GM23338 (cell line): Measurements from ENCODE around the gene THRA. TPM values are rescaled to one million over a fixed set of nuclear protein-coding genes. Genes with fewer than 3 reads are reported as not detected.

Source experiments
- ATAC-seq: fragments of 200-7000 bp; cut with Tn5 transposase; 3 replicates; pipeline ENCODE4 v1.9.1; 2020
- DNase-seq: peaks from one replicate; pipeline ENCODE4 v3.0.0-alpha.2; 2015; ENCODE audit warnings: low spot score
- H2AFZ ChIP-seq: fragments of 200-600 bp; sonication (generic); 2 replicates; pipeline ENCODE4 v1.8.0; 2016; ENCODE audit warnings: antibody characterized with exemption, mild to moderate bottlenecking, moderate library complexity
- H3F3A ChIP-seq: fragments of 200-600 bp; sonication (generic); replicated peaks from 2 replicates; pipeline ENCODE4 v1.8.0; 2017; ENCODE audit warnings: antibody characterized with exemption, mixed run types, low read depth
- H3K27ac ChIP-seq: fragments of 200-600 bp; sonication (generic); 2 replicates; pipeline ENCODE4 v1.6.1; 2016; ENCODE audit warnings: low read depth
- H3K27me3 ChIP-seq: fragments of 200-600 bp; sonication (generic); 2 replicates; pipeline ENCODE4 v1.8.0; 2016; ENCODE audit warnings: mild to moderate bottlenecking, mixed run types, moderate library complexity; ENCODE audit not compliant: insufficient read depth
- H3K36me3 ChIP-seq: fragments of 200-600 bp; sonication (generic); 2 replicates; pipeline ENCODE4 v1.8.0; 2016; ENCODE audit warnings: mild to moderate bottlenecking; ENCODE audit not compliant: insufficient read depth
- H3K4me1 ChIP-seq: fragments of 200-600 bp; sonication (generic); 2 replicates; pipeline ENCODE4 v1.8.0; 2016; ENCODE audit warnings: mild to moderate bottlenecking, moderate library complexity; ENCODE audit not compliant: insufficient read depth
- H3K4me2 ChIP-seq: fragments of 200-600 bp; sonication (generic); 2 replicates; pipeline ENCODE4 v1.7.1; 2017; ENCODE audit warnings: mixed run types
- H3K4me3 ChIP-seq: fragments of 200-600 bp; sonication (generic); 2 replicates; pipeline ENCODE4 v1.6.1; 2016; ENCODE audit warnings: mixed run types
- H3K79me2 ChIP-seq: fragments of 200-600 bp; sonication (generic); replicated peaks from 2 replicates; pipeline ENCODE4 v1.8.0; 2017; ENCODE audit warnings: mild to moderate bottlenecking; ENCODE audit not compliant: insufficient read depth
- H3K9me2 ChIP-seq: fragments of 200-600 bp; sonication (generic); 2 replicates; pipeline ENCODE4 v1.8.0; 2017; ENCODE audit not compliant: insufficient read depth
- H4K20me1 ChIP-seq: fragments of 200-600 bp; sonication (generic); replicated peaks from 2 replicates; pipeline ENCODE4 v1.8.0; 2017; ENCODE audit warnings: mild to moderate bottlenecking; ENCODE audit not compliant: insufficient read depth
- H3K27ac Mint-ChIP-seq: 2 replicates; pipeline ENCODE4 v1.8.0; 2020; ENCODE audit warnings: inconsistent platforms, mild to moderate bottlenecking, moderate library complexity, mixed read lengths
- H3K27me3 Mint-ChIP-seq: 3 replicates; pipeline ENCODE4 v1.8.0; 2022; ENCODE audit warnings: low read depth, mild to moderate bottlenecking, moderate library complexity, mixed read lengths, inconsistent platforms; ENCODE audit not compliant: insufficient read depth, poor library complexity
- H3K36me3 Mint-ChIP-seq: 3 replicates; pipeline ENCODE4 v1.8.0; 2021; ENCODE audit warnings: low read depth, mild to moderate bottlenecking, inconsistent platforms, moderate library complexity, mixed read lengths
- H3K4me1 Mint-ChIP-seq: 3 replicates; pipeline ENCODE4 v1.8.0; 2020; ENCODE audit warnings: mild to moderate bottlenecking, inconsistent platforms, mixed read lengths
- H3K4me3 Mint-ChIP-seq: 3 replicates; pipeline ENCODE4 v1.8.0; 2021; ENCODE audit warnings: moderate library complexity, mild to moderate bottlenecking, inconsistent platforms, mixed read lengths
- H3K9me3 Mint-ChIP-seq: 3 replicates; pipeline ENCODE4 v1.8.0; 2020; ENCODE audit warnings: moderate library complexity, mild to moderate bottlenecking, inconsistent platforms, mixed read lengths
- EZH2phosphoT487 ChIP-seq: fragments of 200-600 bp; sonication (generic); IDR thresholded peaks from one replicate; pipeline ENCODE4 v1.8.1; 2018; ENCODE audit warnings: antibody characterized with exemption; ENCODE audit not compliant: unreplicated experiment
- POLR2AphosphoS5 ChIP-seq: IDR thresholded peaks from 2 replicates; pipeline ENCODE4 v1.6.1; 2016; ENCODE audit warnings: antibody characterized with exemption, low read depth
- STAT1 ChIP-seq: IDR thresholded peaks from one replicate; pipeline ENCODE4 v1.6.1; 2016; ENCODE audit warnings: antibody characterized with exemption; ENCODE audit not compliant: unreplicated experiment
- ZNF114 ChIP-seq: fragments of 250-450 bp; sonication (Bioruptor Pico); IDR thresholded peaks from 2 replicates; pipeline ENCODE4 v1.5.0; 2020; ENCODE audit warnings: mild to moderate bottlenecking, moderate library complexity
- ZNF331 ChIP-seq: fragments of 250-450 bp; sonication (Bioruptor Pico); IDR thresholded peaks from 2 replicates; pipeline ENCODE4 v1.5.0; 2020; ENCODE audit warnings: low read depth, mild to moderate bottlenecking, moderate library complexity
- polyA plus RNA-seq: library from polyadenylated mRNA; unstranded; fragments of >200 nt; fragmentation: Nextera tagmentation; extraction: Ambion mirVana; gene quantifications from 2 replicates; pipeline ENCODE4 v1.2.1, GENCODE V29; 2016
- total RNA-seq: library from RNA; depleted of rRNA; stranded (reverse); fragments of >200 nt; shearing (Covaris generic); gene quantifications from 2 replicates; pipeline ENCODE4 v1.2.3, GENCODE V29; 2014
- TF ChIP-seq, protein P1 (sequence below), 2 experiments: fragments of 200-600 bp in 1 of 2; sonication (generic) in 1 of 2; conservative IDR thresholded peaks; 2 replicates each; pipeline versions ENCODE4 v1.5.1 to v1.6.1; 2016 to 2017; ENCODE audit warnings: antibody characterized with exemption in 2 of 2, low read depth in 2 of 2, mild to moderate bottlenecking in 2 of 2, moderate library complexity in 1 of 2
- TF ChIP-seq, protein P2 (sequence below): fragments of 250-450 bp; sonication (Bioruptor Pico); IDR thresholded peaks from 2 replicates; pipeline ENCODE4 v1.5.0; 2020; ENCODE audit warnings: mild to moderate bottlenecking, moderate library complexity

The THRA gene
- total and polyA plus RNA-seq, 2 experiments from 2014 or later = 3.4 to 10.5 TPM

- Mint-ChIP-seq H3K4me1 (peaks cover 6% of the 10 kb centered on the region; the same call in 2 of the 3 replicates), H3K27me3 (peaks cover 4% of the 10 kb centered on the region), H3K27ac (no peak overlapping the region), H3K4me3 (no peak overlapping the region), H3K36me3 (peaks cover 67% of the 10 kb centered on the region), H3K9me3 (no peaks in the 10 kb centered on the region)
- Histone ChIP-seq H4K20me1 (no peaks in the 10 kb centered on the region), H2AFZ (no peak overlapping the region), H3K9me2 (no peaks in the 10 kb centered on the region), H3K79me2 (no peaks in the 10 kb centered on the region), H3K36me3 (peaks cover 12% of the 10 kb centered on the region; the same call in 1 of the 2 replicates), H3K4me1 (no peaks in the 10 kb centered on the region), H3K4me3 (no peak overlapping the region), H3F3A (peaks cover 18% of the 10 kb centered on the region), H3K4me2 (no peak overlapping the region), H3K27me3 (no peaks in the 10 kb centered on the region), H3K27ac (no peak overlapping the region)
- ATAC-seq (no peak), DNase-seq (no peak)
- TF ChIP-seq ZNF114 (CRISPR knock-in tag) (no peak), STAT1 (no peak)
These were observed 34.2 kb upstream of the THRA start for GRCh38 chr17:40028595-40028994.

- Histone ChIP-seq H3K27me3 (no peaks in the 10 kb centered on the region), H3K79me2 (no peaks in the 10 kb centered on the region), H3K4me1 (peaks cover 9% of the 10 kb centered on the region; the same call in 1 of the 2 replicates), H4K20me1 (no peaks in the 10 kb centered on the region), H3K9me2 (no peaks in the 10 kb centered on the region), H2AFZ (no peak overlapping the region), H3K4me2 (no peak overlapping the region), H3K4me3 (no peak overlapping the region), H3F3A (peaks cover 18% of the 10 kb centered on the region; the same call in 1 of the 2 replicates), H3K27ac (no peak overlapping the region), H3K36me3 (peaks cover 9% of the 10 kb centered on the region; the same call in 1 of the 2 replicates)
- DNase-seq (no peak), ATAC-seq (no peak)
- Mint-ChIP-seq H3K9me3 (no peaks in the 10 kb centered on the region), H3K4me1 (peaks cover 13% of the 10 kb centered on the region), H3K4me3 (no peak overlapping the region), H3K27me3 (peaks cover 4% of the 10 kb centered on the region), H3K27ac (no peak overlapping the region), H3K36me3 (peaks cover 54% of the 10 kb centered on the region)
- no peak for TF ChIP-seq EZH2phosphoT487
- TF ChIP-seq, protein P1, sequence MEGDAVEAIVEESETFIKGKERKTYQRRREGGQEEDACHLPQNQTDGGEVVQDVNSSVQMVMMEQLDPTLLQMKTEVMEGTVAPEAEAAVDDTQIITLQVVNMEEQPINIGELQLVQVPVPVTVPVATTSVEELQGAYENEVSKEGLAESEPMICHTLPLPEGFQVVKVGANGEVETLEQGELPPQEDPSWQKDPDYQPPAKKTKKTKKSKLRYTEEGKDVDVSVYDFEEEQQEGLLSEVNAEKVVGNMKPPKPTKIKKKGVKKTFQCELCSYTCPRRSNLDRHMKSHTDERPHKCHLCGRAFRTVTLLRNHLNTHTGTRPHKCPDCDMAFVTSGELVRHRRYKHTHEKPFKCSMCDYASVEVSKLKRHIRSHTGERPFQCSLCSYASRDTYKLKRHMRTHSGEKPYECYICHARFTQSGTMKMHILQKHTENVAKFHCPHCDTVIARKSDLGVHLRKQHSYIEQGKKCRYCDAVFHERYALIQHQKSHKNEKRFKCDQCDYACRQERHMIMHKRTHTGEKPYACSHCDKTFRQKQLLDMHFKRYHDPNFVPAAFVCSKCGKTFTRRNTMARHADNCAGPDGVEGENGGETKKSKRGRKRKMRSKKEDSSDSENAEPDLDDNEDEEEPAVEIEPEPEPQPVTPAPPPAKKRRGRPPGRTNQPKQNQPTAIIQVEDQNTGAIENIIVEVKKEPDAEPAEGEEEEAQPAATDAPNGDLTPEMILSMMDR (conservative IDR thresholded peaks at IDR 0.05; ENCODE audit: low read depth in 2 of 2) = no peak
These were observed 31.1 kb upstream of the THRA start for GRCh38 chr17:40031706-40032105.

DNA sequence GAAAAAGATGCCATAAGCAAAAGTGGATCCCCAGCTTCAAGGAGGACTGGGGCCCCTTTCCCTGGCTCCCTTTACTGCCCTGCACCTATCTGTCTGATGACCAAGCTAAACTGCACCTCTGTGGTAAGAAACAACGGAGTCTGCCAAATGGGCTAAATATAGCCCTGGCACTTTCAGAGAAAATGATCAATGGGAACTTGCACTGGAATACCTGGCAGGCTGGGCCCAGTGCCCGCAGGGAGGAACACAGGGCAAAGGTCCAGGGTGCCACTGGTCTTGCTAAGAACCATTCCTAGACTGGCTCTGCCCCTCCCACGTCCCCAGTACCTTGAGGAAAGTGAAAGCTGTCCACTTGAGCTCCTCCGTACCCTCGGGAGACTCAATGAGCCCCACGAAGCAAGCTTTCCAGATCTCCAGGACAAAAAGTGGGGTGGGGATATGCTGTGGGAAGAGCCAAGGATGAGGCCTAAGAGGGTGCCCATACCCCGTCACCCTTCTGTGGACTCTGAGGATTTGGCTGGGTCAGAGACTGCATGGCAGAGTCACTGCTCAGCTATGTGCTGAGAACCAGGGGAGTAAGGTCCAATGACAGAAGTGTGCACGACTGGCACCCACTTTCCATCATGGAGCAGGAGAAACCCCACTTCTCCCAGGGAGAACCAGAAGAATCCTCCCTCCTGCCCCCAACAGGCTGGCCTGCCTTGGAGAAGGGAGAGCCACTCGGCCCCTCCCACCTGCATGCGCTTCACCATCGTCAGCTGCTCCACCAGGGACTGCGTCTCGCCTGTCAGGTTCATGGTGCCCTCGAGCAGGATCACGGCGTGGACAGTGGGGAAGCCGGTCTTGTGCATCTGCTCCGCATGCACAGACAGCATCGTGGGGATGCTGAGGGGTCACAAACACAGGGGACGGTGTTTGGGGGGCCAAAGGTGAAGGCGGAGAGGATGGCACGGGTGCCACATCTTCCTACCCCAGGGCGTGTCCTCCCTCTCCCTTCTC is 30.1 kb upstream of the THRA start:
- H3K27ac Mint-ChIP-seq = no peak overlapping the region; the same call in 1 of the 2 replicates
- no peak overlapping the region for H3K4me3 ChIP-seq
- DNase-seq (no peak), ATAC-seq (no peak)
- no peaks in the 10 kb centered on the region for H3K9me3 Mint-ChIP-seq
- no peak overlapping the region for H2AFZ ChIP-seq
- peaks cover 9% of the 10 kb centered on the region; the same call in 1 of the 2 replicates for H3K36me3 ChIP-seq
- H3K27me3 ChIP-seq = no peaks in the 10 kb centered on the region
- H3K4me1 ChIP-seq = peaks cover 9% of the 10 kb centered on the region; the same call in 1 of the 2 replicates
- H3K4me1 Mint-ChIP-seq = peaks cover 11% of the 10 kb centered on the region
- H3K4me3 Mint-ChIP-seq = no peak overlapping the region
- no peak overlapping the region for H3K27ac ChIP-seq
- H3K4me2 ChIP-seq = no peak overlapping the region
- H3K9me2 ChIP-seq = no peaks in the 10 kb centered on the region
- peaks cover 52% of the 10 kb centered on the region for H3K36me3 Mint-ChIP-seq
- H3K27me3 Mint-ChIP-seq = peaks cover 4% of the 10 kb centered on the region
- no peaks in the 10 kb centered on the region for H4K20me1 ChIP-seq
- H3K79me2 ChIP-seq = no peaks in the 10 kb centered on the region
- H3F3A ChIP-seq = peaks cover 12% of the 10 kb centered on the region; the same call in 1 of the 2 replicates
- TF ChIP-seq, protein P2, sequence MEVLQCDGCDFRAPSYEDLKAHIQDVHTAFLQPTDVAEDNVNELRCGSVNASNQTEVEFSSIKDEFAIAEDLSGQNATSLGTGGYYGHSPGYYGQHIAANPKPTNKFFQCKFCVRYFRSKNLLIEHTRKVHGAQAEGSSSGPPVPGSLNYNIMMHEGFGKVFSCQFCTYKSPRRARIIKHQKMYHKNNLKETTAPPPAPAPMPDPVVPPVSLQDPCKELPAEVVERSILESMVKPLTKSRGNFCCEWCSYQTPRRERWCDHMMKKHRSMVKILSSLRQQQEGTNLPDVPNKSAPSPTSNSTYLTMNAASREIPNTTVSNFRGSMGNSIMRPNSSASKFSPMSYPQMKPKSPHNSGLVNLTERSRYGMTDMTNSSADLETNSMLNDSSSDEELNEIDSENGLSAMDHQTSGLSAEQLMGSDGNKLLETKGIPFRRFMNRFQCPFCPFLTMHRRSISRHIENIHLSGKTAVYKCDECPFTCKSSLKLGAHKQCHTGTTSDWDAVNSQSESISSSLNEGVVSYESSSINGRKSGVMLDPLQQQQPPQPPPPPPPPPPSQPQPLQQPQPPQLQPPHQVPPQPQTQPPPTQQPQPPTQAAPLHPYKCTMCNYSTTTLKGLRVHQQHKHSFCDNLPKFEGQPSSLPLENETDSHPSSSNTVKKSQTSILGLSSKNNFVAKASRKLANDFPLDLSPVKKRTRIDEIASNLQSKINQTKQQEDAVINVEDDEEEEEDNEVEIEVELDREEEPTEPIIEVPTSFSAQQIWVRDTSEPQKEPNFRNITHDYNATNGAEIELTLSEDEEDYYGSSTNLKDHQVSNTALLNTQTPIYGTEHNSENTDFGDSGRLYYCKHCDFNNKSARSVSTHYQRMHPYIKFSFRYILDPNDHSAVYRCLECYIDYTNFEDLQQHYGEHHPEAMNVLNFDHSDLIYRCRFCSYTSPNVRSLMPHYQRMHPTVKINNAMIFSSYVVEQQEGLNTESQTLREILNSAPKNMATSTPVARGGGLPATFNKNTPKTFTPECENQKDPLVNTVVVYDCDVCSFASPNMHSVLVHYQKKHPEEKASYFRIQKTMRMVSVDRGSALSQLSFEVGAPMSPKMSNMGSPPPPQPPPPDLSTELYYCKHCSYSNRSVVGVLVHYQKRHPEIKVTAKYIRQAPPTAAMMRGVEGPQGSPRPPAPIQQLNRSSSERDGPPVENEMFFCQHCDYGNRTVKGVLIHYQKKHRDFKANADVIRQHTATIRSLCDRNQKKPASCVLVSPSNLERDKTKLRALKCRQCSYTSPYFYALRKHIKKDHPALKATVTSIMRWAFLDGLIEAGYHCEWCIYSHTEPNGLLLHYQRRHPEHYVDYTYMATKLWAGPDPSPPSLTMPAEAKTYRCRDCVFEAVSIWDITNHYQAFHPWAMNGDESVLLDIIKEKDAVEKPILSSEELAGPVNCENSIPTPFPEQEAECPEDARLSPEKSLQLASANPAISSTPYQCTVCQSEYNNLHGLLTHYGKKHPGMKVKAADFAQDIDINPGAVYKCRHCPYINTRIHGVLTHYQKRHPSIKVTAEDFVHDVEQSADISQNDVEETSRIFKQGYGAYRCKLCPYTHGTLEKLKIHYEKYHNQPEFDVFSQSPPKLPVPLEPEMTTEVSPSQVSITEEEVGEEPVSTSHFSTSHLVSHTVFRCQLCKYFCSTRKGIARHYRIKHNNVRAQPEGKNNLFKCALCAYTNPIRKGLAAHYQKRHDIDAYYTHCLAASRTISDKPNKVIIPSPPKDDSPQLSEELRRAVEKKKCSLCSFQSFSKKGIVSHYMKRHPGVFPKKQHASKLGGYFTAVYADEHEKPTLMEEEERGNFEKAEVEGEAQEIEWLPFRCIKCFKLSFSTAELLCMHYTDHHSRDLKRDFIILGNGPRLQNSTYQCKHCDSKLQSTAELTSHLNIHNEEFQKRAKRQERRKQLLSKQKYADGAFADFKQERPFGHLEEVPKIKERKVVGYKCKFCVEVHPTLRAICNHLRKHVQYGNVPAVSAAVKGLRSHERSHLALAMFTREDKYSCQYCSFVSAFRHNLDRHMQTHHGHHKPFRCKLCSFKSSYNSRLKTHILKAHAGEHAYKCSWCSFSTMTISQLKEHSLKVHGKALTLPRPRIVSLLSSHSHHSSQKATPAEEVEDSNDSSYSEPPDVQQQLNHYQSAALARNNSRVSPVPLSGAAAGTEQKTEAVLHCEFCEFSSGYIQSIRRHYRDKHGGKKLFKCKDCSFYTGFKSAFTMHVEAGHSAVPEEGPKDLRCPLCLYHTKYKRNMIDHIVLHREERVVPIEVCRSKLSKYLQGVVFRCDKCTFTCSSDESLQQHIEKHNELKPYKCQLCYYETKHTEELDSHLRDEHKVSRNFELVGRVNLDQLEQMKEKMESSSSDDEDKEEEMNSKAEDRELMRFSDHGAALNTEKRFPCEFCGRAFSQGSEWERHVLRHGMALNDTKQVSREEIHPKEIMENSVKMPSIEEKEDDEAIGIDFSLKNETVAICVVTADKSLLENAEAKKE (CRISPR knock-in tag) = no peak
- TF ChIP-seq STAT1 (no peak), POLR2AphosphoS5 (no peak), ZNF331 (CRISPR knock-in tag) (no peak)
